EH (cell line): ENCODE measurements around the gene SNED1.
A peak's percentile ranks its signal among the peaks of the same experiment; 100 is the strongest.
"Not testable (repeated sequence)": the region's sequence is repeated elsewhere in the genome, so short reads cannot be mapped to it uniquely, and the experiment has no call there.

Experiments
- DNase-seq: peaks from one replicate; pipeline ENCODE4 v3.0.0-alpha.2; 2015; ENCODE audit warnings: low read depth

SNED1 gene

GRCh38 chr2:241087420-241088268, 89.2 kb downstream of the SNED1 start:
- DNase-seq = no peak

DNA sequence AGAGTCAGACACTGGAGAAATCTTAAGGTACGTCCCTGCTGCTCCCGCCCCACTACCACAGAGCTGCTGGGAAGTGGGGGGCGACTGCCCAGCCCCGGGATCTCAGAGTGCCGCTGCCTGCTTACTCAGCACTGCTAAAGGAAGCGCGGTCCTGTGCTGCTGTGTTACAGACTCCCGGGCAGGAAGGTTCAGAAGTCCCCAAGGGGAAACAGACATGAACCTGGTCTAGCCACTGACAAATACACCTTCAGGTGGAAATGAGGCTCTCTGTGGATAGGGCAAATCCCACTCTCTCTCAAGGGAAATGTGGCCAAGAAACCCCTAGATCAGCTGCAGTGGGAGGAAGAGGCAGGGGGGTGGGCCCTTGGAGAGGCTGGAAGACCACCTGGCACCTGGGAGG, 90.0 kb downstream of the SNED1 start:
- DNase-seq = no peak

DNA sequence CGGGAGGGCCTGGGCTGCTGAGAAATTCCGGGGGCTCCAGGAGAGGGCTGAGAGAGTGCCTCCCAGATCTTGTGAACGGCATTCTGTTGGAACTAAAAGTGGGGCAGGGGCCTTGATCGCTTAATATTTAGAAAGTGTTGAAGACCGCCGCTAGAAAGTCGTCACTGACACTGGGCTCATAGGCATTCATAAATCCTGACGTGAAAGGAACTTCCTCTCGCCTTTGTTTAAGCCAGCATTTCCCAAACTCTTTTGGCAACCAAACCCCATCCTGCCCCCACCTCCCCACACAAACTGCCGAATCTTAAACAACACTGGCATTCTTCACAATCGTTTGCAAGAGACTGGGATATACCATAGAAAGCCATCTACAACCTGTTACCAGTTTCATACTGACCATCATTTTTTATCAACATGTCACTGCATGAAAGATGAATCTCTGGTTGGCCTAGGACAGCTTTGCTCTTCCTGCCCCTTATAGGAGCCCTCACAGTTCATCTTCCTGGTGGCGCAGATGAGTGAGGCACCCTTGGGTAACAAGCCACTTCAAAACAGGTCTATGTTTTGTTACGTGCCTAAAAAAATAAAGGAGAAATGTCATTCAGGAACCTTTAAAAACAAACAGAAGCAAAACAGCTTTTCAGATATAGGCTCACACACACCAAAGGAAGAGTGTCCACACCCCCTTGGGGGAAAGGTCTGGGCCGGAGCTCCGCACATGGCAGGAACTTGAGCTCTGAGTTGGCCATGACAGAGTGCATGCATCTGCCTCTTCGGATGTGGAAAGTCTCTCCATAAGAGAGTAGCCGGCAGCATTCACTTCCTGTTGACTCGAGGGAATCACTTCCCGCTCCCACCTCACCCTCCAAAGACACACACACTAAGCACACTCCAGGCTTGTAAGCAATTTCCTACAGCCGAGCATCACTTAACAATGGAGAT, 90.6 kb downstream of the SNED1 start:
- no peak for DNase-seq

DNA sequence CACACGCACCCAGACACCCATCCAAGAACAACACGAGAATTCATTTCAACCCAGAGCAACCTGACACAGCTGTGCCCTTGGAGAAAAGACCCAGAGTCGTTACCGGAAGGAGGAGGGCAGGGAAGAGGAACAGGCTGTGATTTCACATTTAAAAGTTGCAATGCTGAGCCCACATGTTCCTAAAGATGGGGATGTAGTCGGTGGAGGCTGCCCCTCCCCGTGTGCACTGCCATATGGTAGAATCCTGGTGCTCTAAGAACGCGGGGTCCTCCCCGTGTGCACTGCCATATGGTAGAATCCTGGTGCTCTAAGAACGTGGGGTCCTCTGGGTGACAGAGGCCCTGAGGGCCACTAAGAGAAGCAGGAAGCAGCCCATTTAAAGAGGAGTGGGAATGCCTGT, 92.8 kb downstream of the SNED1 start:
- DNase-seq = no peak

DNA sequence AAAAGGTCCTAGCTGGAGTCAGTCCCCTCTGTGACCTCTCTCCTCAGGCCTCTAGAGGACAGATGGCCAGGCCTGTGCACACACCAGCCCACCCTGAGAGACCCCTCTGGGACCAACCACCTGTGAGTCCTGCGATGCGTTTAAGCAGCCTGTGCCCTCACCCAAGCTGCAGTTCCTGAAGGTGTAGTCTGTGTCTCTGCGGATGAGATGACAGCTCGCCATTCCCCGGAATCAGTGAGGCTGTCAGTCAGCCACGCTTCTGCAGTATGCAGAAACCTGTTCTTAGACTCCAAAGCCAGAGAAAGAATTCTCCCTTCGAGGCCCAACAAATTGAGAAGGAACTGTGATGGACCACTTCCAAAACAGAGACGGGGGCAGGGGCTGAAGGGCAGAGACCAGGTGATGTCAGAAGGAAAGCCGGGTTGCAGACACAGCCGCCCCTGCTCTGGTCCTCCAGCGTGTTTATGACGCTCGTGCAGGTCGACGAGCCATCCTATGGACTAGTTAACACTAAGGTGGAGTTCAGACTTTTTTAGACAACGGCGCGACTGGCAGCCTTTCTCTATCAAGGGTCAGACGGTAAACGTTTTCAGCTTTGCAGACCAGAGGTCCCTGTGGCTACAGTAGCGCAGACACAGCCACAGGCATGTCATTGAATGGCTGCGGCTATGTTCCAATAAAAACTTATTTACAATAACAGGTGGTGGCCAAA, 93.5 kb downstream of the SNED1 start:
- no peak for DNase-seq

- DNase-seq = no peak
Observed at GRCh38 chr2:241092677-241093076, 94.3 kb downstream of the SNED1 start.

GRCh38 chr2:241093133-241093781, 94.8 kb downstream of the SNED1 start:
- DNase-seq = not testable (repeated sequence)

DNA sequence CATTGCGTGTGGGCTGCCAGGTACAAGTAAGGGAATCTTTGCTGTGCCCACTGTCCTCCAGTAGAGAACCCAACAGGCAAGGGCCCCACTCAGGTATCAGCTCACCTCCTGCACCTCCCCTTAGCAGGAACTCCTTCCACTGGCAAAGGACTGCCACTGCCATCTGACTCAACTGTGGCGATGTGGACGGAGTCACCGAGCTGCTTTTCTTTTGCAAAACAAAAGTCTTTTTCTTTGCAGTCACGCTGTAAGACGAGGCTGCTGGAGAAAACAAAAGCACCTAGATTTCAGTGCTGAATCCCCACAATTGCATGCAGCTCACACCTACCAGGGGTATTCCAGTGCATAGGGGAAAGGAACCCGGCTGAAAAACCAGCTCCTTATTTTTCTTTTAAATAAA, 95.8 kb downstream of the SNED1 start:
- DNase-seq = no peak

DNA sequence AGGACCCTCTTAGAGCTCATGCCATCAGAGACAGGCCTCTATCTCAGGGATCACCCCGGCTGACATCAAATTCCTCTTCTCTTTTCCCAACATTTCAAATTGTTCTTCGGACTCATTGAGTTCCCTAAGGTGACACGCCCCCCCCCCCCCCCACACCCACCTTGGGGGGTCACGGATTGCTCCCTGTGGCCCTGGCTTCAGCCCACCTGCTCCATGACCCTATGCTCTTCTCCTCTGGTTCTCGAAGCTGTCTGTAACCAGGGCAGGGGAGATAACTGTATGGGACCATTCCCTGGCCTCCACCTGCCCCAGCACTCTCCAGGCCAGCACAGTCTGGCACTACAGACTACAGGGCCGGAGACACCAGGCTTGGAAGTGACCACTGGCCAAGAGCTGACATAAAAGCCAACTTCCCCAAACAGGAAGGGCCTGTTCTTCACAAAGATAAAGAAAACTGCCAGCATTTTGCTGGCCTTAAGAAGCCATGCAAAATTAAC, 96.6 kb downstream of the SNED1 start:
- DNase-seq = no peak

GRCh38 chr2:241095594-241096290, 97.3 kb downstream of the SNED1 start:
- DNase-seq = no peak

DNA sequence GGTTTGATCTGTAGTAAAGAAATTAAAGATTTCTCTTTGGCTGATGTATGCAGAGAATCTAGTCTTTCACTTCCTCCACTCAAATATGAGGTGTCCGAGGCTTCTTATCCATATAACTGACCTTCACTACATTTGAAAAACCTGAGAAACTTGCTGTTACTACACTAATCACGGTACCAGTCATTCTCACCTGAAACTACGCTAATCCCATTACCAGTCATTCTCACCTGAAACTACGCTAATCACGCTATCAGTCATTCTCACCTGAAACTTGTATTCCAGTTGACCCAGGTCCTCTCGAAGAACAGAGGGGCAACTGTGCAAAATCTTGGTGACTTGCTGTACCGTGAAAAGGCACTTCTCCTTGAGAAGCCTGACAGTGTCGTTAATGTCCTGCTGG, 98.6 kb downstream of the SNED1 start:
- no peak for DNase-seq

GRCh38 chr2:241099246-241099645, 100.8 kb downstream of the SNED1 start:
- no peak for DNase-seq

- DNase-seq = peak; percentile 83
Observed at GRCh38 chr2:241102239-241102803, 103.9 kb downstream of the SNED1 start, which contains the start of gene MTERF4. Gene MTERF4, minus strand, starts transcription at chr2:241102287. Its CDS starts 14 bp downstream, at chr2:241102273.

- no peak for DNase-seq
Observed at GRCh38 chr2:241103176-241103595, 104.8 kb downstream of the SNED1 start.

DNA sequence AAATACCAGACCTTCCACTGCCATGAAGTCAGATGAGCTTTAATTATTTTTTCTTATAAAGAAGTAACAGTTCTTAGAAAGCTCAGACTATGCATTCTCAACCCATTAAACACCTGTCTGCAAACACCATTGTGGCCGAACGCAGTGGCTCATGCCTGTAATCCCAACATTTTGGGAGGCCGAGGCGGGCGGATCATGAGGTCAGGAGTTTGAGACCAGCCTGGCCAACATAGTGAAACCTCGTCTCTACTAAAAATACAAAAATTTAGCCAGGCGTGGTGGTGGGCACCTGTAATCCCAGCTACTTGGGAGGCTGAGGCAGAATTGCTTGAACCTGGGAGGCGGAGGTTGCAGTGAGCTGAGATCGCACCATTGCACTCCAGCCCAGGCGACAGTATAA, 106.2 kb downstream of the SNED1 start:
- not testable (repeated sequence) for DNase-seq

GRCh38 chr2:241105641-241106040, 107.2 kb downstream of the SNED1 start:
- DNase-seq = no peak

GRCh38 chr2:241107031-241107783, 108.8 kb downstream of the SNED1 start:
- DNase-seq = no peak

GRCh38 chr2:241108271-241109209, 110.1 kb downstream of the SNED1 start:
- DNase-seq = no peak
